Osteoblast (primary cell): Measurements from ENCODE around the gene SCGB3A1. TPM values are rescaled to one million over a fixed set of nuclear protein-coding genes. Genes with fewer than 3 reads are reported as not detected.
A peak's percentile ranks its signal among the peaks of the same experiment; 100 is the strongest.

Source experiments
- DNase-seq: peaks from one replicate; pipeline ENCODE4 v3.0.0; 2011; ENCODE audit warnings: low spot score, mixed read lengths; ENCODE audit not compliant: insufficient read length; ENCODE audit errors: missing footprints
- H2AFZ ChIP-seq: 2 replicates; pipeline ENCODE4 v1.6.0; 2011; ENCODE audit warnings: mild to moderate bottlenecking, low read length
- H3K27ac ChIP-seq: 2 replicates; pipeline ENCODE4 v1.5.1; 2011; ENCODE audit warnings: mild to moderate bottlenecking, low read depth, low read length, moderate library complexity
- H3K27me3 ChIP-seq: 2 replicates; pipeline ENCODE4 v1.6.0; 2012; ENCODE audit warnings: mild to moderate bottlenecking, control low read depth, inconsistent platforms, low read length, moderate library complexity; ENCODE audit not compliant: insufficient read depth
- H3K36me3 ChIP-seq: 2 replicates; pipeline ENCODE4 v1.5.1; 2011; ENCODE audit warnings: mild to moderate bottlenecking, low read length, control low read depth, moderate library complexity; ENCODE audit not compliant: insufficient read depth
- H3K4me1 ChIP-seq: 2 replicates; pipeline ENCODE4 v1.5.1; 2011; ENCODE audit warnings: mild to moderate bottlenecking, low read length, control low read depth, moderate library complexity; ENCODE audit not compliant: insufficient read depth
- H3K4me2 ChIP-seq: 2 replicates; pipeline ENCODE4 v1.6.0; 2011; ENCODE audit warnings: mild to moderate bottlenecking, low read length; ENCODE audit not compliant: insufficient read depth
- H3K4me3 ChIP-seq: fragments of 200-600 bp; sonication (generic); 3 replicates; pipeline ENCODE4 v1.5.1; 2012; ENCODE audit warnings: mild to moderate bottlenecking, low read length, inconsistent platforms; ENCODE audit not compliant: insufficient read depth
- H3K79me2 ChIP-seq: 2 replicates; pipeline ENCODE4 v1.6.0; 2012; ENCODE audit warnings: mild to moderate bottlenecking, low read length, control low read depth, inconsistent platforms; ENCODE audit not compliant: insufficient read depth
- H3K9me3 ChIP-seq: 2 replicates; pipeline ENCODE4 v1.5.1; 2011; ENCODE audit warnings: low read depth, low read length, control low read depth
- H4K20me1 ChIP-seq: 2 replicates; pipeline ENCODE4 v1.6.0; 2012; ENCODE audit warnings: mild to moderate bottlenecking, low read length, control low read depth; ENCODE audit not compliant: insufficient read depth
- total RNA-seq: library from RNA; depleted of rRNA; stranded (reverse); fragments of >200 nt; gene quantifications from 2 replicates; pipeline ENCODE4 v1.2.3, GENCODE V29; 2012
- TF ChIP-seq, protein P1 (sequence below): IDR thresholded peaks from 2 replicates; pipeline ENCODE4 v1.5.1; 2011; ENCODE audit warnings: mild to moderate bottlenecking, low read depth, low read length, moderate library complexity; ENCODE audit errors: extremely low read depth

SCGB3A1 gene
- total RNA-seq, 1 donor: not detected

DNA sequence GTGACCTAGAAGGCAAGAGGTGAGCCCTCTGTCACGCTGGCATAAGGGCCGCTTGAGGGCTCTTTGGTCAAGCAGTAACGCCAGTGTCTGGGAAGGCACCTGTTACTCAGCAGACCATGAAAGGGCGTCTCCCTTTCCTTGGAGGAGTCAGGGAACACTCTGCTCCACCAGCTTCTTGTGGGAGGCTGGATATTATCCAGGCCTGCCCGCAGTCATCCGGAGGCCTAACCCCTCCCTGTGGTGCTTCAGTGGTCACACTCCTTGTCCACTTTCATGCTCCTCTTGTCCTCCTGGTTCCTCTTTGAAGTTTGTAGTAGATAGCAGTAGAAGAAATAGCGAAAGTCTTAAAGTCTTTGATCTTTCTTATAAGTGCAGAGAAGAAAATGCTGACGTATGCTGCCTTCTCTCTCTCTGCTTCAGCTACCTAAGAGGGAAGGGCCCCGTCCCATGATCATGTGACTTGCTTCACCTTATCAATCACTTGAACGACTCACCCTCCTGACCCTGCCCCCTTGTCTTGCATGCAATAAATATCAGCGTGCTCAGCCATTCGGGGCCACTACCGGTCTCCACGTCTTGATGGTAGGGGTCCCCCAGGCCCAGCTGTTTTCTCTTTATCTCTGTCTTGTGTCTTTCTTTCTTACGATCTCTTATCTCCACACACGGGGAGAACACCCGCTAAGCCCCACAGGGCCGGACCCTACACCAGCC lies 16.7 kb upstream of the SCGB3A1 start:
- TF ChIP-seq, protein P1, sequence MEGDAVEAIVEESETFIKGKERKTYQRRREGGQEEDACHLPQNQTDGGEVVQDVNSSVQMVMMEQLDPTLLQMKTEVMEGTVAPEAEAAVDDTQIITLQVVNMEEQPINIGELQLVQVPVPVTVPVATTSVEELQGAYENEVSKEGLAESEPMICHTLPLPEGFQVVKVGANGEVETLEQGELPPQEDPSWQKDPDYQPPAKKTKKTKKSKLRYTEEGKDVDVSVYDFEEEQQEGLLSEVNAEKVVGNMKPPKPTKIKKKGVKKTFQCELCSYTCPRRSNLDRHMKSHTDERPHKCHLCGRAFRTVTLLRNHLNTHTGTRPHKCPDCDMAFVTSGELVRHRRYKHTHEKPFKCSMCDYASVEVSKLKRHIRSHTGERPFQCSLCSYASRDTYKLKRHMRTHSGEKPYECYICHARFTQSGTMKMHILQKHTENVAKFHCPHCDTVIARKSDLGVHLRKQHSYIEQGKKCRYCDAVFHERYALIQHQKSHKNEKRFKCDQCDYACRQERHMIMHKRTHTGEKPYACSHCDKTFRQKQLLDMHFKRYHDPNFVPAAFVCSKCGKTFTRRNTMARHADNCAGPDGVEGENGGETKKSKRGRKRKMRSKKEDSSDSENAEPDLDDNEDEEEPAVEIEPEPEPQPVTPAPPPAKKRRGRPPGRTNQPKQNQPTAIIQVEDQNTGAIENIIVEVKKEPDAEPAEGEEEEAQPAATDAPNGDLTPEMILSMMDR: no peak
- DNase-seq: no peak

DNA sequence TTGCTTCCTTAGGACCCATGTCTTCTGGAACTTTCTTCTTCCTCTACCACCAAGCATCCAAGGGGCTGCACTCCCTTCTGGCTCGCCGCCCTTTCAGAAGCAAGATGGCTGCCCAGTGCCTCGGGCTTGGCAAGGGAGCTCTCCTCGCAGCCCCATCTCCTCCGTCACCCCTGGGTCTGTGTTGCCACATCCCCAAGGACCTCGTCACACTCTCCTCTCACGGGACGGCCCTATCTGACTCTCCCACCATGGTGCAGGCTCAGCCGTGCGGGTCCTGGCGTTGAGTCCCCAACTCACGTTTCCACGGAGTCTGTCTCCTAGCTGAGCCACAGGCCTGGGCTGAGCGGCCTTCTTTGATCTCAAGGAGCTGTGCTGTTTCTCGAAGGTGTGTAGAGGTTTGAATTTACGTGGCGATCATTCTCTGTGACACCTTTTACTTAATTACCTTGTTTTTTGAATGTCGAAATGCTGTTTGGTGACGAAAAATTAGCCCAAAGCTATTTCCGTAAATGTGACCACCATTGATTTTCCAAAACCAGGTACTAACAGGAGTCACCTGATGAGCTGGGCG lies 15.0 kb upstream of the SCGB3A1 start:
- no peaks in the 10 kb centered on the region for H3K4me1 ChIP-seq

More for the DNA sequence above, 16.7 kb upstream of the SCGB3A1 start:
- Histone ChIP-seq H3K79me2 (no peaks in the 10 kb centered on the region), H3K4me3 (no peak overlapping the region), H3K4me1 (no peaks in the 10 kb centered on the region), H3K9me3 (no peaks in the 10 kb centered on the region), H3K27me3 (no peaks in the 10 kb centered on the region), H3K4me2 (no peak overlapping the region), H2AFZ (no peak overlapping the region), H3K27ac (no peak overlapping the region), H4K20me1 (no peaks in the 10 kb centered on the region), H3K36me3 (no peaks in the 10 kb centered on the region)

DNA sequence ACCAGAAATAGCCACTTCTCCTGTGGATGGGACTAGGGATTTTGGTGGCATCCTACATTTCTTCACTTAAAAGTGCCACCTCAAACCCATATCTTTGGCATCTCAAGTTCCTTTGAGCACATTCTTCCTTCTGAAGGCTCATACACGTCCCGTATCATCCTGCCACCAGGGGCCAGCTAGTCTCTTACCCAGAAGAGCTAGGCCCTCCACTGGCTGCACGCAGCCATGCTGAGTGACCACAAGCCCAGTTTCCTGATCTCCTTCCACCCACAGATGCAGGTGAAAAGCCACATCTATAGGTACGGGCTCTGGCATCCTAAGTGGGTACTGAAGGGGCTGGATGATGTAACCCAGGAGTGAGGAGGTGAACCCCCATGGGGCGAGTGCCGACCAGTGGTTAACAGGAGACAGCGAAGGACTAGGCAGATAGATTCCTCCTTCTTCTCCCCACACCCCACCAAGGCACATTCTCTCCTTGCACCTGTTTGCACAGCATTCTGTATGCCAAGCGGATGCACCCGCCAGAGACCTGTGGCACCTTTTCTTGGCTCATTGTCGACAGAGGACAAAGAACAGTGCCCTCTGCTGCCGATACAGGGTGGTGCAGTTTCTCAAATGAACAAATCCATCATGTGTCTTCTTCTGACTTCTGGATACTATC lies 14.4 kb upstream of the SCGB3A1 start:
- H3K27ac ChIP-seq: no peak overlapping the region
- H3K27me3 ChIP-seq: no peaks in the 10 kb centered on the region
- TF ChIP-seq, protein P1: peak; percentile 86
- H3K4me1 ChIP-seq: no peaks in the 10 kb centered on the region
- H3K4me3 ChIP-seq: no peak overlapping the region
- no peaks in the 10 kb centered on the region for H4K20me1 ChIP-seq
- H2AFZ ChIP-seq: no peak overlapping the region
- peak; percentile 93 for DNase-seq
- H3K4me2 ChIP-seq: no peak overlapping the region
- H3K36me3 ChIP-seq: no peaks in the 10 kb centered on the region
- H3K9me3 ChIP-seq: no peaks in the 10 kb centered on the region
- H3K79me2 ChIP-seq: no peaks in the 10 kb centered on the region

More for the DNA sequence above, 15.0 kb upstream of the SCGB3A1 start:
- DNase-seq: peak; percentile 27
- Histone ChIP-seq H3K27me3 (no peaks in the 10 kb centered on the region), H4K20me1 (no peaks in the 10 kb centered on the region), H3K27ac (no peak overlapping the region), H3K36me3 (no peaks in the 10 kb centered on the region), H3K4me2 (no peak overlapping the region), H3K79me2 (no peaks in the 10 kb centered on the region), H2AFZ (peak overlapping the region; percentile 3), H3K4me3 (no peak overlapping the region), H3K9me3 (no peaks in the 10 kb centered on the region)
- TF ChIP-seq, protein P1: no peak

DNA sequence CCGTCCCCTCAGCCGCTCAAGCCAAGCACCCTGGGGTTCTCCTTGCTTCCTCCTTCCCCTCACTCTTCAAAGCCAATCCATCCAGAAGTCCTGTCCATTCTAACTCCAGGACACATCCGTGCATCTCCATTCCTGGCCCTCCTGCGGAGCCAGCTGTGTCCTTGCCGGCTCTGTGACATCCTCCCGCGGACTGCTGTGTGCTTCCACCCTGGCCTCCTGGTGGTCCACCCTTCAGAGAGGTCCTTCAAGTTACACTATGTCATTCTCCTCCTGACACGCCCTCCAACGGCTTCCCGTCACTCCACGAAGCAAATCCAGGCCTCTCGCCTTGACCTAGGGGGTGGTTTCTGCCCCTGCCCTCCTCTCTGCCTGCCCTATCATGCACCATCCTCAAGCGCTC lies 13.0 kb upstream of the SCGB3A1 start:
- TF ChIP-seq, protein P1: no peak
- Histone ChIP-seq H3K4me1 (no peaks in the 10 kb centered on the region), H3K27me3 (no peaks in the 10 kb centered on the region), H3K4me3 (no peak overlapping the region), H3K27ac (no peak overlapping the region), H3K36me3 (no peaks in the 10 kb centered on the region), H3K9me3 (no peaks in the 10 kb centered on the region), H3K4me2 (no peak overlapping the region), H3K79me2 (no peaks in the 10 kb centered on the region), H4K20me1 (no peaks in the 10 kb centered on the region), H2AFZ (no peak overlapping the region)
- peak; percentile 48 for DNase-seq
